ENCODE measurements around the gene SYTL2. TPM values are rescaled to one million over a fixed set of nuclear protein-coding genes. Genes with fewer than 3 reads are reported as not detected.
"Not testable (repeated sequence)": the region's sequence is repeated elsewhere in the genome, so short reads cannot be mapped to it uniquely, and the experiment has no call there.

The SYTL2 gene
- total RNA-seq, 2 experiments from 2014 or later = 10.2 TPM

- H3K4me3 Mint-ChIP-seq = no peak overlapping the region
- peaks cover 9% of the 10 kb centered on the region for H3K4me1 Mint-ChIP-seq (ENCODE audit: low read depth)
- DNase-seq = no peak
- ChIA-PET POLR2A (no interaction called here), CTCF (interaction anchor here (0.6 to 1.4 kb wide), 3 partner anchors 38 to 201 kb away, joined by 3 read pairs; no protein-coding TSS in a partner anchor)
- peaks cover 2% of the 10 kb centered on the region for H3K9me3 Mint-ChIP-seq
- intact Hi-C loops (cut with micrococcal nuclease) = no loop called here
- no peaks in the 10 kb centered on the region for H3K27me3 Mint-ChIP-seq
- H3K27ac Mint-ChIP-seq = peak overlapping the region; percentile 8
- H3K36me3 Mint-ChIP-seq = peaks cover 2% of the 10 kb centered on the region
These were observed 36.5 kb upstream of the SYTL2 start for GRCh38 chr11:85847436-85847835.

- Mint-ChIP-seq H3K4me1 (ENCODE audit: low read depth) (peaks cover 14% of the 10 kb centered on the region), H3K36me3 (peaks cover 1% of the 10 kb centered on the region), H3K4me3 (no peak overlapping the region), H3K9me3 (peaks cover 2% of the 10 kb centered on the region), H3K27ac (no peak overlapping the region), H3K27me3 (no peaks in the 10 kb centered on the region)
- ChIA-PET CTCF (interaction anchor here (1.2 kb wide), 1 partner anchor 10 kb away, joined by 10 read pairs; the partner anchor contains the start of gene CCDC83), POLR2A (interaction anchor here (1.1 kb wide), 1 partner anchor 9 kb away, joined by 3 read pairs; no protein-coding TSS in a partner anchor)
- intact Hi-C loops (cut with micrococcal nuclease) = no loop called here
- no peak for DNase-seq
These were observed 34.2 kb upstream of the SYTL2 start for GRCh38 chr11:85845124-85845631.

GRCh38 chr11:85844439-85845123 is 33.6 kb upstream of the SYTL2 start:
- no peak overlapping the region for H3K27ac Mint-ChIP-seq
- no peaks in the 10 kb centered on the region for H3K36me3 Mint-ChIP-seq
- POLR2A ChIA-PET = no interaction called here
- DNase-seq = no peak
- H3K4me3 Mint-ChIP-seq = no peak overlapping the region
- peaks cover 14% of the 10 kb centered on the region for H3K4me1 Mint-ChIP-seq (ENCODE audit: low read depth)
- CTCF ChIA-PET = interaction anchor here (2.4 kb wide), 1 partner anchor 10 kb away, joined by 11 read pairs; the partner anchor contains the start of gene CCDC83
- H3K27me3 Mint-ChIP-seq = no peaks in the 10 kb centered on the region
- intact Hi-C loops (cut with micrococcal nuclease) = no loop called here
- H3K9me3 Mint-ChIP-seq = no peaks in the 10 kb centered on the region

- ChIA-PET POLR2A (no interaction called here), CTCF (interaction anchor here (0.6 to 2.4 kb wide), 3 partner anchors 11 to 162 kb away, joined by 3 to 11 read pairs (median 3); partner anchors contain the start of gene CCDC83)
- intact Hi-C loops (cut with micrococcal nuclease) = no loop called here
These were observed 33.0 kb upstream of the SYTL2 start for GRCh38 chr11:85843929-85844328.

GRCh38 chr11:85840932-85841331 is 30.0 kb upstream of the SYTL2 start:
- H3K9me3 Mint-ChIP-seq; DNase-seq; POLR2A ChIA-PET; intact Hi-C loops (cut with micrococcal nuclease); H3K36me3 Mint-ChIP-seq; H3K27ac Mint-ChIP-seq; H3K27me3 Mint-ChIP-seq; H3K4me3 Mint-ChIP-seq; CTCF ChIA-PET: not testable (repeated sequence)
- peaks cover 14% of the 10 kb centered on the region for H3K4me1 Mint-ChIP-seq (ENCODE audit: low read depth)

More at GRCh38 chr11:85843929-85844328, 33.0 kb upstream of the SYTL2 start:
- no peaks in the 10 kb centered on the region for H3K36me3 Mint-ChIP-seq
- H3K27ac Mint-ChIP-seq = no peak overlapping the region
- no peaks in the 10 kb centered on the region for H3K9me3 Mint-ChIP-seq
- DNase-seq = no peak
- no peak overlapping the region for H3K4me3 Mint-ChIP-seq
- H3K27me3 Mint-ChIP-seq = no peaks in the 10 kb centered on the region
- H3K4me1 Mint-ChIP-seq (ENCODE audit: low read depth) = peaks cover 14% of the 10 kb centered on the region

- intact Hi-C loops (cut with micrococcal nuclease) = no loop called here
- Mint-ChIP-seq H3K27me3 (no peaks in the 10 kb centered on the region), H3K9me3 (peaks cover 7% of the 10 kb centered on the region), H3K4me1 (ENCODE audit: low read depth) (peaks cover under 1% of the 10 kb centered on the region), H3K4me3 (no peak overlapping the region), H3K36me3 (no peaks in the 10 kb centered on the region), H3K27ac (no peak overlapping the region)
- ChIA-PET CTCF (no interaction called here), POLR2A (no interaction called here)
- no peak for DNase-seq
These were observed 24.8 kb upstream of the SYTL2 start for GRCh38 chr11:85835729-85836128.

- no peak overlapping the region for H3K4me3 Mint-ChIP-seq
- no peak overlapping the region for H3K27ac Mint-ChIP-seq
- ChIA-PET CTCF (no interaction called here), POLR2A (interaction anchor here (0.7 kb wide), 1 partner anchor 26 kb away, joined by 3 read pairs; no protein-coding TSS in a partner anchor)
- H3K27me3 Mint-ChIP-seq = no peaks in the 10 kb centered on the region
- H3K36me3 Mint-ChIP-seq = no peaks in the 10 kb centered on the region
- peaks cover 7% of the 10 kb centered on the region for H3K9me3 Mint-ChIP-seq
- intact Hi-C loops (cut with micrococcal nuclease) = no loop called here
- H3K4me1 Mint-ChIP-seq (ENCODE audit: low read depth) = no peaks in the 10 kb centered on the region
- no peak for DNase-seq
These were observed 24.3 kb upstream of the SYTL2 start for GRCh38 chr11:85835263-85835662.

- Mint-ChIP-seq H3K9me3 (peaks cover 7% of the 10 kb centered on the region), H3K4me3 (no peak overlapping the region), H3K36me3 (no peaks in the 10 kb centered on the region), H3K27me3 (no peaks in the 10 kb centered on the region), H3K27ac (no peak overlapping the region), H3K4me1 (ENCODE audit: low read depth) (peaks cover 28% of the 10 kb centered on the region)
- no peak for DNase-seq
- ChIA-PET CTCF (no interaction called here), POLR2A (no interaction called here)
- intact Hi-C loops (cut with micrococcal nuclease) = no loop called here
These were observed 20.1 kb upstream of the SYTL2 start for GRCh38 chr11:85831050-85831449.

- Mint-ChIP-seq H3K36me3 (no peaks in the 10 kb centered on the region), H3K9me3 (no peaks in the 10 kb centered on the region), H3K4me1 (ENCODE audit: low read depth) (peaks cover 44% of the 10 kb centered on the region), H3K4me3 (no peak overlapping the region), H3K27me3 (no peaks in the 10 kb centered on the region), H3K27ac (no peak overlapping the region)
- POLR2A ChIA-PET = no interaction called here
- intact Hi-C loops (cut with micrococcal nuclease) = loop anchor here (5.0 to 10.0 kb wide), 3 partner anchors 164 to 916 kb away; partner anchors contain the start of gene CREBZF
- DNase-seq = no peak
- CTCF ChIA-PET = interaction anchor here (3.1 kb wide), 1 partner anchor 26 kb away, joined by 15 read pairs; the partner anchor contains the start of gene CCDC83
These were observed 18.2 kb upstream of the SYTL2 start for GRCh38 chr11:85829172-85829571.

- ChIA-PET CTCF (interaction anchor here (3.1 kb wide), 1 partner anchor 27 kb away, joined by 15 read pairs; the partner anchor contains the start of gene CCDC83), POLR2A (interaction anchor here (0.6 to 1.2 kb wide), 3 partner anchors 131 to 165 kb away, joined by 3 read pairs; no protein-coding TSS in a partner anchor)
- no peak for DNase-seq
- no peaks in the 10 kb centered on the region for H3K27me3 Mint-ChIP-seq
- no peak overlapping the region for H3K4me3 Mint-ChIP-seq
- intact Hi-C loops (cut with micrococcal nuclease) = loop anchor here (1.0 to 10.0 kb wide), 4 partner anchors 75 to 916 kb away; partner anchors contain the start of gene CREBZF
- peaks cover 50% of the 10 kb centered on the region for H3K4me1 Mint-ChIP-seq (ENCODE audit: low read depth)
- H3K9me3 Mint-ChIP-seq = no peaks in the 10 kb centered on the region
- no peak overlapping the region for H3K27ac Mint-ChIP-seq
- no peaks in the 10 kb centered on the region for H3K36me3 Mint-ChIP-seq
These were observed 17.7 kb upstream of the SYTL2 start for GRCh38 chr11:85828640-85828978.

- peak overlapping the region; percentile 64 for H3K27ac Mint-ChIP-seq
- peak overlapping the region; percentile 1 for H3K4me3 Mint-ChIP-seq
- intact Hi-C loops (cut with micrococcal nuclease) = loop anchor here (1.0 to 10.0 kb wide), 7 partner anchors 75 to 917 kb away; partner anchors contain the start of genes CREBZF and TMEM126B
These were observed 17.1 kb upstream of the SYTL2 start for GRCh38 chr11:85827748-85828639.

More at GRCh38 chr11:85827748-85828639, 17.1 kb upstream of the SYTL2 start:
- H3K36me3 Mint-ChIP-seq = no peaks in the 10 kb centered on the region
- H3K9me3 Mint-ChIP-seq = no peaks in the 10 kb centered on the region
- peak; percentile 45 for DNase-seq
- H3K4me1 Mint-ChIP-seq (ENCODE audit: low read depth) = peaks cover 54% of the 10 kb centered on the region
- H3K27me3 Mint-ChIP-seq = no peaks in the 10 kb centered on the region
- ChIA-PET CTCF (interaction anchor here (0.6 to 3.1 kb wide), 5 partner anchors 13 to 163 kb away, joined by 3 to 15 read pairs (median 3); partner anchors contain the start of genes CCDC83 and SYTL2), POLR2A (interaction anchor here (0.6 to 1.3 kb wide), 6 partner anchors 13 to 199 kb away, joined by 3 to 4 read pairs (median 3); partner anchors contain the start of genes TMEM126A and TMEM126B)

All from activated CD4-positive, alpha-beta memory T cell treated with anti-CD3 and anti-CD28 coated beads for 36 hours (primary cell).